ENCODE measurements around the gene ARL3.

The ARL3 gene

DNA sequence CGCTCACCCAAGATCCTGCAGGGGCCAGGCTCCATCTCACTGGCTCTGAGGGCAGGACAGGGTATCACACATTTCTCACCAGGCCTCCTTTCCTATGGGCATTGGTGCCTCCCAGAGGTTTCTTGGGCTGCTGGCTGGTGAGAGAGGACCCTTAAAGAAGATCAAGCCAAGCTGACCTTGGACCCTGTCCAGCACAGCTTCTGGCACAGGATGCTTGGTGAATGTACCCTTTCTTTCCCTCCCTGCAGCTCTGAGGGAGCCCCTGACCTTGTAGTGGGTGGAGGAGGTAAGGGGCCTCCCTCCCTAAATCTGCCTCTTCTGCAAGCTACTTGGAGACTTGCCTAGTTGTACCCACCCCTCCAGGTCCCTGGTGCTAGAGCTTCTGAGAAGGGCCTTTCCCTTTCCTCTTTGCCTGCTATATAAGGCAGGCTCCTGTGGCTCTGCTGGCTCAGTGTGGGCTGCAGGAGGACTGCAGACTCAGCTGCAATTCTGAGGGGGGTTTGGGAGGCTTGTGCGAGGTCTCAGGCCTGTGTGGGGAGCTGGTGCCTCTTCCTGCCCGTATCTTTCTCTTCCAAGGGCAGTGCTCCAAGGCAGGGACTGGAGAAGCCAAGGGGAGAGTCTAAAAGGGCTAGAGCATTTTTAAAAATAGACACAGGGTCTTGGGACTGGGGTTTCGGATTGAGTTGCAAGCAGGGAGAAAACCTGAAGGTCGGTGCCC is 81.6 kb downstream of the ARL3 start:
- peak overlapping the region; percentile 53 to 72 (median 66) for H3K4me3 Mint-ChIP-seq
- H3K27me3 Mint-ChIP-seq (ENCODE audit: low read depth) = no peaks in the 10 kb centered on the region
- H3K36me3 Mint-ChIP-seq (ENCODE audit: low read depth) = peaks cover 13% of the 10 kb centered on the region
- H3K9me3 Mint-ChIP-seq = no peaks in the 10 kb centered on the region
- TF ChIP-seq, protein P1, sequence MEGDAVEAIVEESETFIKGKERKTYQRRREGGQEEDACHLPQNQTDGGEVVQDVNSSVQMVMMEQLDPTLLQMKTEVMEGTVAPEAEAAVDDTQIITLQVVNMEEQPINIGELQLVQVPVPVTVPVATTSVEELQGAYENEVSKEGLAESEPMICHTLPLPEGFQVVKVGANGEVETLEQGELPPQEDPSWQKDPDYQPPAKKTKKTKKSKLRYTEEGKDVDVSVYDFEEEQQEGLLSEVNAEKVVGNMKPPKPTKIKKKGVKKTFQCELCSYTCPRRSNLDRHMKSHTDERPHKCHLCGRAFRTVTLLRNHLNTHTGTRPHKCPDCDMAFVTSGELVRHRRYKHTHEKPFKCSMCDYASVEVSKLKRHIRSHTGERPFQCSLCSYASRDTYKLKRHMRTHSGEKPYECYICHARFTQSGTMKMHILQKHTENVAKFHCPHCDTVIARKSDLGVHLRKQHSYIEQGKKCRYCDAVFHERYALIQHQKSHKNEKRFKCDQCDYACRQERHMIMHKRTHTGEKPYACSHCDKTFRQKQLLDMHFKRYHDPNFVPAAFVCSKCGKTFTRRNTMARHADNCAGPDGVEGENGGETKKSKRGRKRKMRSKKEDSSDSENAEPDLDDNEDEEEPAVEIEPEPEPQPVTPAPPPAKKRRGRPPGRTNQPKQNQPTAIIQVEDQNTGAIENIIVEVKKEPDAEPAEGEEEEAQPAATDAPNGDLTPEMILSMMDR (IDR thresholded peaks at IDR 0.05; ENCODE audit: unreplicated experiment in 3 of 3) = no peak
- peaks cover 82% of the 10 kb centered on the region for H3K4me1 Mint-ChIP-seq
- peak overlapping the region; percentile 97 to 100 (median 100) for H3K27ac Mint-ChIP-seq

DNA sequence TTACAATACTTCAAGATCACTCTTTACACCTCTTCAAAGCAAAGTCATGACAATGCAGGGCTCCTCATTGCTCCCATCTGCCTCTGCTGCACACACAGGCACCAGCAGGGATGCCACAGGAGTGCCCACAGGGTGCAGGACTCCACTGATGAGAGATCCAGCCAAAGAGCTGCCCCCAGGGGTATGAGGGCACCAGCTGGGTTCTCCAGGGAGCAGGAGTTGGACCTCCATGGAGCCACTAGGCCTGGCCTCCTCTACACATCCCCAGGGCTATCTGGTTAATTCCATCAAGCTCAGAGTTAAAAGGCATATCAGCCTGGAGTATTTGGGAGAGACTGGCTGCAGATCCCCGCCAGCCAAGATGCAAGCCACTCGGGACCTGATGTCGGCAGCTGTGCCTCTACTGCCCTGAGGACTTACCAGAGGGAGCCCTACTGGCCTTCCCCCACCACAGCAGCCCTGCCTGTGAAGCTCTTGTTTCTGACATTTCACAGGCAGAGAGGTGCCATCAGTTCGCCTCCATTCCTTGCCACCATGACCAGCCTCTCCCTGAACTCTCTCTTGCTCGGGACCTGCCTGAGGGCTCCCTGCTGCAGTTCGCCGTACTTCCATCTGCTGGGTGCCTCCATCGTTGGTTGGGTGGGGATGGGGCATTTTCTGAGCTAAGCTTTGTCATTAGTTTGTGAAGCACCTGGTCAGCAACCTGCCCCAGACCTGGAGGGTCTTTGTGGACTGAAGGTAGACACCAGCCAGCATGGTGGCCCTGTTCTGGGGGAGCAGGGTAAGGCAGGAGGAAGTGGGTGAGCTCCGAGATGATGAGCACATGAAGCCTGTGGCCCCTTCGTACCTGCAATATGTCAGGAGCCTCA is 82.4 kb downstream of the ARL3 start:
- H3K4me3 Mint-ChIP-seq = peak overlapping the region in 1 of 3 experiments; percentile 53
- TF ChIP-seq, protein P1 (IDR thresholded peaks at IDR 0.05; ENCODE audit: unreplicated experiment in 3 of 3) = no peak
- H3K27me3 Mint-ChIP-seq (ENCODE audit: low read depth) = no peaks in the 10 kb centered on the region
- H3K27ac Mint-ChIP-seq = peak overlapping the region; percentile 97 to 100 (median 100)
- no peaks in the 10 kb centered on the region for H3K9me3 Mint-ChIP-seq
- peaks cover 14% of the 10 kb centered on the region for H3K36me3 Mint-ChIP-seq (ENCODE audit: low read depth)
- peaks cover 90% of the 10 kb centered on the region for H3K4me1 Mint-ChIP-seq

DNA sequence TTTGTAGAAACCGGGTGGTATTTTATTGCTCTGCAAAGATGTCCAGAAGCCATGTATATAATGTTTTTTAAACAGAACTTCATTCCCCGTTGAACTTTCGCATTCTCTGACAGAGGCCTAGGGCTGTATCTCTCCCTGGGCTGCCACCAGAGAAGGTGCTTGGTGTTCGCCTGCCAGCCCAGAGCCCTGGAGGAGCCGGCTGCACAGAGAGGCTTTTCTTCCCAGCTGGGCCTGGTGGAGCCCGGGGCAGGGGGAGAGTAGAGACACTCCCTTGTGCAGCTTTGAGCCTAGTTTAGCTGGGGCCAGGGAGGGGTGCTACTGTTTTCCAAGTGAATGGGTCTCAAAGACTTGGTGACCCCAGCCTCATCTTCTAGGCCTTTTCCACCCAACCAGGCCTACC is 83.5 kb downstream of the ARL3 start:
- TF ChIP-seq, protein P1 (IDR thresholded peaks at IDR 0.05; ENCODE audit: unreplicated experiment in 3 of 3) = no peak

DNA sequence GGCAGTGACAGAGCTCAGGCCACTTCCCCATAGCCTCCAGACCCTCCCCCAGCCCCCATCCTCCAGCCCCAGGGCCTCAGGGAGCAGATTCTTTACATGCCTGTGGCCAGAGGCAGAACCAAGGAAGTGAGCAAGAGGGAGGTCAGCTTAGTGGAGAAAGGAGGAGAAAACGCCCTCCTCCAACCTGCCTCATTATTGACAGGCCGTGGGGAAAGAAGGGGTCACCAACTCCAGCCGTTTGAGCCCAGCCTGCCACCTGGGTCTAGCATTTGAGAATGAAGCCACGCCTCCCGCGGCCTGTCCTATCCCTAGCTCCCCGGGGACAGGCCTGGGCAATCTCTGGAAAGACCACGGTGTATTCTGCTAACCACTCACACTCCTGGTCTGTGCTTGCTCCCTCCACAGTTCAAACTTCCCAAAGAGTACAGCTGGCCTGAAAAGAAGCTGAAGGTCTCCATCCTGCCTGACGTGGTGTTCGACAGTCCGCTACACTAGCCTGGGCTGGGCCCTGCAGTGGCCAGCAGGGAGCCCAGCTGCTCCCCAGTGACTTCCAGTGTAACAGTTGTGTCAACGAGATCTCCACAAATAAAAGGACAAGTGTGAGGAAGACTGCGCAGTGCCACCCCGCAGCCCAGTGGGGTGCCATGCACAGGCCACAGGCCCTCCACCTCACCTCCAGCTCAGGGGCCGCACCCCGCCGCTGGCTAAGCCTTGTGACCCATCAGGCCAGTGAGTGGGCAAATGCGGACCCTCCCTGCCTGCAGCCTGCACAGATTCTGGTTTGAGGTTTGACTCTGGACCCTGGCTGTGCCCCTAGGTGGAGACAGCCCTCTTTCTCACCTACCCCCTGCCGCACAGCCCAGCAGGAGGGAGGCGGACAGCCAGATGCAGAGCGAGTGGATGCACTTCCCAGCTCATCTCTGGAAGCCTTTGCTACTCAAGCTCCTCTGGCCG is 84.3 kb downstream of the ARL3 start:
- TF ChIP-seq, protein P1 (IDR thresholded peaks at IDR 0.05; ENCODE audit: unreplicated experiment in 3 of 3) = no peak
- H3K4me3 Mint-ChIP-seq = peak overlapping the region in 1 of 3 experiments; percentile 14
- H3K27me3 Mint-ChIP-seq (ENCODE audit: low read depth) = no peaks in the 10 kb centered on the region
- H3K36me3 Mint-ChIP-seq (ENCODE audit: low read depth) = peaks cover 18% of the 10 kb centered on the region
- H3K9me3 Mint-ChIP-seq = no peaks in the 10 kb centered on the region
- peaks cover 98% of the 10 kb centered on the region for H3K4me1 Mint-ChIP-seq
- peak overlapping the region; percentile 97 to 100 (median 100) for H3K27ac Mint-ChIP-seq

More for the DNA sequence above, 83.5 kb downstream of the ARL3 start:
- Mint-ChIP-seq H3K4me1 (peaks cover 98% of the 10 kb centered on the region), H3K36me3 (ENCODE audit: low read depth) (peaks cover 14% of the 10 kb centered on the region), H3K4me3 (peak overlapping the region in 1 of 3 experiments; percentile 14), H3K9me3 (no peaks in the 10 kb centered on the region), H3K27me3 (ENCODE audit: low read depth) (no peaks in the 10 kb centered on the region), H3K27ac (peak overlapping the region; percentile 97 to 100 (median 100))

DNA sequence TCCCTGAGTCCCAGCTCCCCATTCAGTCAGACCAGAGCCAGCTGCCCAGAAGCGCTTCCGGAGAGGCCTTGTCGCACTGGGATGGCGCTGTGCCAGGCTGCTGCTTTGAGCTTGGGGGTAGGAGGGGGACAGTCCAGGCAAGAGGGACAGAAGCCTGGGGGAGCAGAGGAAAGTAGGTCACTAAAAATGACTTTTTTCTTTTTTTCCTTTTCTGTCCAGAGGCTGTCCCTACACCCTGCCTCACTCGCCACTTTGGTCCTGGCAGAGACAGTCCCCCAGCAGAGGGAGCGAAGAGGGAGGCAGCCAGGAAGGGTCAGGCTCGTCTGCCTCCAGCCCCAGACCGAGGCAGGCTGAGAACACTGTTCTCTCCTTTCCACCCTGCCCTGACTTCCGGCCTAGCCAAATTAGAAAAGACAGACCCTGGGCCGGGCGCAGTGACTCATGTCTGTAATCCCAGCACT is 85.7 kb downstream of the ARL3 start:
- Mint-ChIP-seq H3K9me3 (no peaks in the 10 kb centered on the region), H3K27ac (peak overlapping the region; percentile 97 to 100 (median 100))

More for the DNA sequence above, 85.7 kb downstream of the ARL3 start:
- H3K27me3 Mint-ChIP-seq (ENCODE audit: low read depth) = no peaks in the 10 kb centered on the region
- peaks cover 93% of the 10 kb centered on the region for H3K4me1 Mint-ChIP-seq
- peaks cover 25% of the 10 kb centered on the region for H3K36me3 Mint-ChIP-seq (ENCODE audit: low read depth)
- TF ChIP-seq, protein P1 (IDR thresholded peaks at IDR 0.05; ENCODE audit: unreplicated experiment in 3 of 3) = no peak
- no peak overlapping the region for H3K4me3 Mint-ChIP-seq
